WTC11 (cell line): ENCODE results near the gene CNTNAP2. TPM values are rescaled to one million over a fixed set of nuclear protein-coding genes. Genes with fewer than 3 reads are reported as not detected.

ENCODE experiments used
- ATAC-seq: fragments of 200-7000 bp; cut with Tn5 transposase; 2 replicates; pipeline ENCODE4 v1.10.0; 2021; ENCODE audit warnings: mild to moderate bottlenecking, moderate library complexity
- CTCF ChIA-PET: fragments of 300-600 bp; sonication (Branson Sonifier 250); formaldehyde crosslinking; loops from one replicate; lab custom pipeline; 2021; ENCODE audit warnings: antibody characterized with exemption; lab: Charles Lee
- POLR2A ChIA-PET: fragments of 350-600 bp; sonication (Branson Sonifier 250); formaldehyde crosslinking; loops from one replicate; lab custom pipeline; 2021; ENCODE audit warnings: antibody characterized with exemption; lab: Charles Lee
- DNase-seq: peaks from one replicate; pipeline ENCODE4 v3.0.0; 2021; ENCODE audit warnings: low spot score
- H3K27ac Mint-ChIP-seq: 2 replicates; pipeline ENCODE4 v1.8.0; 2021; ENCODE audit warnings: mixed read lengths
- H3K27me3 Mint-ChIP-seq: 2 replicates; pipeline ENCODE4 v1.8.0; 2021; ENCODE audit warnings: low read depth, mild to moderate bottlenecking, moderate library complexity, mixed read lengths
- H3K36me3 Mint-ChIP-seq: 2 replicates; pipeline ENCODE4 v1.8.0; 2021; ENCODE audit warnings: mixed read lengths
- H3K4me1 Mint-ChIP-seq: 2 replicates; pipeline ENCODE4 v1.8.0; 2022; ENCODE audit warnings: mixed read lengths
- H3K4me3 Mint-ChIP-seq: 2 replicates; pipeline ENCODE4 v1.8.0; 2021; ENCODE audit warnings: mild to moderate bottlenecking, moderate library complexity, mixed read lengths
- H3K9me3 Mint-ChIP-seq: 2 replicates; pipeline ENCODE4 v1.8.0; 2021; ENCODE audit warnings: mixed read lengths
- E2F4 ChIP-seq: sonication (generic); formaldehyde crosslinking; IDR thresholded peaks from 2 replicates; pipeline ENCODE4 v1.8.1; 2022; ENCODE audit warnings: low read depth, mild to moderate bottlenecking, moderate library complexity, missing genetic modification reagents, borderline replicate concordance
- FOXK1 ChIP-seq: sonication (generic); formaldehyde crosslinking; IDR thresholded peaks from 2 replicates; pipeline ENCODE4 v1.8.0; 2022; ENCODE audit warnings: mild to moderate bottlenecking, moderate library complexity, missing genetic modification reagents
- JUN ChIP-seq: sonication (generic); formaldehyde crosslinking; IDR thresholded peaks from 2 replicates; pipeline ENCODE4 v1.8.0; 2023; ENCODE audit warnings: mild to moderate bottlenecking, missing genetic modification reagents
- MLX ChIP-seq: sonication (generic); formaldehyde crosslinking; IDR thresholded peaks from 2 replicates; pipeline ENCODE4 v1.8.1; 2023; ENCODE audit warnings: mild to moderate bottlenecking, missing genetic modification reagents, moderate library complexity
- NFE2L1 ChIP-seq: sonication (generic); formaldehyde crosslinking; IDR thresholded peaks from 2 replicates; pipeline ENCODE4 v1.8.1; 2023; ENCODE audit warnings: missing genetic modification reagents
- PREB ChIP-seq: sonication (generic); formaldehyde crosslinking; IDR thresholded peaks from 2 replicates; pipeline ENCODE4 v1.8.1; 2022; ENCODE audit warnings: mild to moderate bottlenecking, missing genetic modification reagents, moderate library complexity, borderline replicate concordance
- SP1 ChIP-seq: sonication (generic); formaldehyde crosslinking; conservative IDR thresholded peaks from 2 replicates; pipeline ENCODE4 v1.8.1; 2022; ENCODE audit warnings: missing genetic modification reagents
- TCF7 ChIP-seq: sonication (generic); formaldehyde crosslinking; IDR thresholded peaks from 2 replicates; pipeline ENCODE4 v1.8.0; 2022; ENCODE audit warnings: mild to moderate bottlenecking, low read depth, missing genetic modification reagents, moderate library complexity
- TEAD1 ChIP-seq: sonication (generic); formaldehyde crosslinking; IDR thresholded peaks from 2 replicates; pipeline ENCODE4 v1.8.0; 2022; ENCODE audit warnings: mild to moderate bottlenecking, missing genetic modification reagents
- TP53 ChIP-seq: sonication (generic); formaldehyde crosslinking; IDR thresholded peaks from 2 replicates; pipeline ENCODE4 v1.8.1; 2023; ENCODE audit warnings: mild to moderate bottlenecking, missing genetic modification reagents
- ZNF138 ChIP-seq: sonication (generic); formaldehyde crosslinking; conservative IDR thresholded peaks from 2 replicates; pipeline ENCODE4 v1.8.1; 2022; ENCODE audit warnings: mild to moderate bottlenecking, moderate library complexity, missing genetic modification reagents
- ZNF396 ChIP-seq: fragments of 250-450 bp; sonication (Bioruptor Pico); IDR thresholded peaks from 2 replicates; pipeline ENCODE4 v1.8.0; 2021; ENCODE audit warnings: mild to moderate bottlenecking, moderate library complexity, borderline replicate concordance
- ZNF416 ChIP-seq: fragments of 250-450 bp; sonication (Bioruptor Pico); IDR thresholded peaks from 2 replicates; pipeline ENCODE4 v1.9.0; 2021; ENCODE audit warnings: mild to moderate bottlenecking, inconsistent platforms
- total RNA-seq: library from RNA; stranded (reverse); gene quantifications from 3 replicates; pipeline ENCODE4 v1.2.3, GENCODE V29; 2021
- TF ChIP-seq, protein P1 (sequence below): sonication (generic); formaldehyde crosslinking; IDR thresholded peaks from 2 replicates; pipeline ENCODE4 v1.8.1; 2023; ENCODE audit warnings: mild to moderate bottlenecking, missing genetic modification reagents, borderline replicate concordance
- TF ChIP-seq, protein P2 (sequence below): sonication (generic); formaldehyde crosslinking; IDR thresholded peaks from 2 replicates; pipeline ENCODE4 v1.8.1; 2023; ENCODE audit warnings: mild to moderate bottlenecking, missing genetic modification reagents
- TF ChIP-seq, protein P3 (sequence below): sonication (generic); formaldehyde crosslinking; IDR thresholded peaks from 2 replicates; pipeline ENCODE4 v1.8.0; 2023; ENCODE audit warnings: missing genetic modification reagents
- TF ChIP-seq, protein P4 (sequence below): sonication (generic); formaldehyde crosslinking; IDR thresholded peaks from 2 replicates; pipeline ENCODE4 v1.8.1; 2022; ENCODE audit warnings: mild to moderate bottlenecking, moderate library complexity, missing genetic modification reagents

The CNTNAP2 gene
- total RNA-seq, 1 experiment from 2014 or later: 63.8 TPM

DNA sequence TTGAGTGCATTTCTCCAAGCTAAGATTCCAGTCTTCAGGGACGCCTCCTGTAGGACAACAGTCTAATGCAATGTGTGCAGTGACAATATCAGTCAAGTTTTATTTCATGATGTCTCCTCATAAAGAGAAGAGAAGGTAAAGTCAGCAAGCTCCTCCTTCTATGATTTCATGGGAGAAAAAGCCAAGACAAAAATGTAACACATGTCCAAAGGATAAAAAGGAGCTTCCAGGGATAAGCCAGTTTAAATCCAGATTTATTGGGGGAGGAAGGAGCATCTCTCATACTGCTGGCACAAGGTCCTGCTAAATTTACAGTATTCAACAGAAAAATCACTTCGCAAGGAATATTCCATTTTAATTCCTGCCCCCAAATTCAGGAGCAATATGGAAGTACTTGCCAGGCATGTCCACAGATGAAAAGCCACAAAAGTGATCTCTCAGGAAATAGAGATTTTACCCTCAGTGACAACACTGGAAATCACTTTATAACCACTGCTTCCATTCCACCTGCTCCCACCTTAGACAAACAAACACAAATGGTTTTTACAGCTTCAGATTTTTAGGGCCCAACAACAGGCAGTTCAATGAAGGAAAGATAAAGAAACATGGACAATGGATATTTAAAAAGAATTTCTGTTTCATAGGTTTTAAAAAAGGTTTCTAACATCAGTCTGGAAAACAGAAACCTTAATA lies 1796.5 kb downstream of the CNTNAP2 start (continued):
- TF ChIP-seq MLX (CRISPR knock-in tag): no peak
- no peak for TF ChIP-seq FOXK1
- no peak for TF ChIP-seq SP1 (CRISPR knock-in tag)
- TF ChIP-seq, protein P1, sequence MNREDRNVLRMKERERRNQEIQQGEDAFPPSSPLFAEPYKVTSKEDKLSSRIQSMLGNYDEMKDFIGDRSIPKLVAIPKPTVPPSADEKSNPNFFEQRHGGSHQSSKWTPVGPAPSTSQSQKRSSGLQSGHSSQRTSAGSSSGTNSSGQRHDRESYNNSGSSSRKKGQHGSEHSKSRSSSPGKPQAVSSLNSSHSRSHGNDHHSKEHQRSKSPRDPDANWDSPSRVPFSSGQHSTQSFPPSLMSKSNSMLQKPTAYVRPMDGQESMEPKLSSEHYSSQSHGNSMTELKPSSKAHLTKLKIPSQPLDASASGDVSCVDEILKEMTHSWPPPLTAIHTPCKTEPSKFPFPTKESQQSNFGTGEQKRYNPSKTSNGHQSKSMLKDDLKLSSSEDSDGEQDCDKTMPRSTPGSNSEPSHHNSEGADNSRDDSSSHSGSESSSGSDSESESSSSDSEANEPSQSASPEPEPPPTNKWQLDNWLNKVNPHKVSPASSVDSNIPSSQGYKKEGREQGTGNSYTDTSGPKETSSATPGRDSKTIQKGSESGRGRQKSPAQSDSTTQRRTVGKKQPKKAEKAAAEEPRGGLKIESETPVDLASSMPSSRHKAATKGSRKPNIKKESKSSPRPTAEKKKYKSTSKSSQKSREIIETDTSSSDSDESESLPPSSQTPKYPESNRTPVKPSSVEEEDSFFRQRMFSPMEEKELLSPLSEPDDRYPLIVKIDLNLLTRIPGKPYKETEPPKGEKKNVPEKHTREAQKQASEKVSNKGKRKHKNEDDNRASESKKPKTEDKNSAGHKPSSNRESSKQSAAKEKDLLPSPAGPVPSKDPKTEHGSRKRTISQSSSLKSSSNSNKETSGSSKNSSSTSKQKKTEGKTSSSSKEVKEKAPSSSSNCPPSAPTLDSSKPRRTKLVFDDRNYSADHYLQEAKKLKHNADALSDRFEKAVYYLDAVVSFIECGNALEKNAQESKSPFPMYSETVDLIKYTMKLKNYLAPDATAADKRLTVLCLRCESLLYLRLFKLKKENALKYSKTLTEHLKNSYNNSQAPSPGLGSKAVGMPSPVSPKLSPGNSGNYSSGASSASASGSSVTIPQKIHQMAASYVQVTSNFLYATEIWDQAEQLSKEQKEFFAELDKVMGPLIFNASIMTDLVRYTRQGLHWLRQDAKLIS: no peak
- TF ChIP-seq JUN: no peak
- no peak for TF ChIP-seq TEAD1 (CRISPR knock-in tag)
- TF ChIP-seq, protein P2, sequence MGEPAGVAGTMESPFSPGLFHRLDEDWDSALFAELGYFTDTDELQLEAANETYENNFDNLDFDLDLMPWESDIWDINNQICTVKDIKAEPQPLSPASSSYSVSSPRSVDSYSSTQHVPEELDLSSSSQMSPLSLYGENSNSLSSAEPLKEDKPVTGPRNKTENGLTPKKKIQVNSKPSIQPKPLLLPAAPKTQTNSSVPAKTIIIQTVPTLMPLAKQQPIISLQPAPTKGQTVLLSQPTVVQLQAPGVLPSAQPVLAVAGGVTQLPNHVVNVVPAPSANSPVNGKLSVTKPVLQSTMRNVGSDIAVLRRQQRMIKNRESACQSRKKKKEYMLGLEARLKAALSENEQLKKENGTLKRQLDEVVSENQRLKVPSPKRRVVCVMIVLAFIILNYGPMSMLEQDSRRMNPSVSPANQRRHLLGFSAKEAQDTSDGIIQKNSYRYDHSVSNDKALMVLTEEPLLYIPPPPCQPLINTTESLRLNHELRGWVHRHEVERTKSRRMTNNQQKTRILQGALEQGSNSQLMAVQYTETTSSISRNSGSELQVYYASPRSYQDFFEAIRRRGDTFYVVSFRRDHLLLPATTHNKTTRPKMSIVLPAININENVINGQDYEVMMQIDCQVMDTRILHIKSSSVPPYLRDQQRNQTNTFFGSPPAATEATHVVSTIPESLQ (CRISPR knock-in tag): no peak
- no peak for TF ChIP-seq TCF7 (CRISPR knock-in tag)

GRCh38 chr7:147915781-147916180 lies 1799.2 kb downstream of the CNTNAP2 start:
- DNase-seq: no peak
- CTCF ChIA-PET: interaction anchor here (0.6 to 2.8 kb wide), 7 partner anchors 8 to 760 kb away, joined by 3 to 11 read pairs (median 3); no protein-coding TSS in a partner anchor
- ATAC-seq: peak; percentile 89

More at GRCh38 chr7:147915781-147916180, 1799.2 kb downstream of the CNTNAP2 start:
- Mint-ChIP-seq H3K4me3 (no peak overlapping the region), H3K9me3 (no peaks in the 10 kb centered on the region), H3K27me3 (no peaks in the 10 kb centered on the region), H3K4me1 (peaks cover 23% of the 10 kb centered on the region), H3K27ac (peak overlapping the region; percentile 60), H3K36me3 (no peaks in the 10 kb centered on the region)
- POLR2A ChIA-PET: interaction anchor here (0.5 to 0.7 kb wide), 2 partner anchors 13 to 53 kb away, joined by 3 to 10 read pairs; no protein-coding TSS in a partner anchor
- no peak for TF ChIP-seq ZNF416 (CRISPR knock-in tag)
- no peak for TF ChIP-seq E2F4 (CRISPR knock-in tag)
- TF ChIP-seq ZNF396: no peak
- no peak for TF ChIP-seq TP53 (CRISPR knock-in tag)
- TF ChIP-seq, protein P3, sequence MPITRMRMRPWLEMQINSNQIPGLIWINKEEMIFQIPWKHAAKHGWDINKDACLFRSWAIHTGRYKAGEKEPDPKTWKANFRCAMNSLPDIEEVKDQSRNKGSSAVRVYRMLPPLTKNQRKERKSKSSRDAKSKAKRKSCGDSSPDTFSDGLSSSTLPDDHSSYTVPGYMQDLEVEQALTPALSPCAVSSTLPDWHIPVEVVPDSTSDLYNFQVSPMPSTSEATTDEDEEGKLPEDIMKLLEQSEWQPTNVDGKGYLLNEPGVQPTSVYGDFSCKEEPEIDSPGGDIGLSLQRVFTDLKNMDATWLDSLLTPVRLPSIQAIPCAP (CRISPR knock-in tag): no peak
- TF ChIP-seq NFE2L1 (CRISPR knock-in tag): no peak
- TF ChIP-seq ZNF138 (CRISPR knock-in tag): no peak
- TF ChIP-seq, protein P4, sequence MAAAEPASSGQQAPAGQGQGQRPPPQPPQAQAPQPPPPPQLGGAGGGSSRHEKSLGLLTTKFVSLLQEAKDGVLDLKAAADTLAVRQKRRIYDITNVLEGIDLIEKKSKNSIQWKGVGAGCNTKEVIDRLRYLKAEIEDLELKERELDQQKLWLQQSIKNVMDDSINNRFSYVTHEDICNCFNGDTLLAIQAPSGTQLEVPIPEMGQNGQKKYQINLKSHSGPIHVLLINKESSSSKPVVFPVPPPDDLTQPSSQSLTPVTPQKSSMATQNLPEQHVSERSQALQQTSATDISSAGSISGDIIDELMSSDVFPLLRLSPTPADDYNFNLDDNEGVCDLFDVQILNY: no peak
- no peak for TF ChIP-seq PREB
